ENCODE measurements around the gene RAMACL. TPM values are rescaled to one million over a fixed set of nuclear protein-coding genes. Genes with fewer than 3 reads are reported as not detected.
A peak's percentile ranks its signal among the peaks of the same experiment; 100 is the strongest.

RAMACL gene
- total RNA-seq, 1 experiment from 2014 or later: 0.26 TPM

GRCh38 chr6:166569206-166569605, 17.3 kb downstream of the RAMACL start:
- no peaks in the 10 kb centered on the region for H3K79me2 ChIP-seq (ENCODE audit: low read length)
- no peaks in the 10 kb centered on the region for H3K9me2 ChIP-seq (replicated peaks; ENCODE audit: low read length)
- H3K4me3 ChIP-seq (ENCODE audit: low read length): no peak overlapping the region
- no peaks in the 10 kb centered on the region for H4K20me1 ChIP-seq (ENCODE audit: low read length)
- peaks cover 31% of the 10 kb centered on the region for H3K4me1 ChIP-seq (ENCODE audit: insufficient read depth, low read length)
- no peaks in the 10 kb centered on the region for H3K27me3 ChIP-seq (ENCODE audit: low read length)
- TF ChIP-seq CTCF (conservative IDR thresholded peaks at IDR 0.05; ENCODE audit: low read depth, low read length) (no peak), EZH2phosphoT487 (IDR thresholded peaks at IDR 0.05; ENCODE audit: borderline replicate concordance, low read length) (no peak), EZH2 (IDR thresholded peaks at IDR 0.05; ENCODE audit: low read length, unreplicated experiment) (no peak)
- H3K9ac ChIP-seq (ENCODE audit: low read length): no peak overlapping the region
- H3K27ac ChIP-seq (ENCODE audit: low read length): no peak overlapping the region
- H3K36me3 ChIP-seq (ENCODE audit: low read depth, low read length): no peaks in the 10 kb centered on the region
- no peak for DNase-seq
- intact Hi-C loops (cut with micrococcal nuclease): no loop called here
- POLR2A ChIA-PET (ENCODE audit: unreplicated experiment): no interaction called here
- CTCF ChIA-PET: no interaction called here
- H2AFZ ChIP-seq (ENCODE audit: low read length): no peak overlapping the region
- BruUV-seq (replicated peaks): no TSS peak
- H3K4me2 ChIP-seq (ENCODE audit: low read length): no peak overlapping the region
- no peak for ATAC-seq
- H3F3A ChIP-seq (ENCODE audit: low read length, unreplicated experiment): no peaks in the 10 kb centered on the region
- H3K9me3 ChIP-seq (ENCODE audit: low read length): no peaks in the 10 kb centered on the region

- ChIA-PET POLR2A (ENCODE audit: unreplicated experiment) (no interaction called here), CTCF (interaction anchor here (1.2 kb wide), 1 partner anchor 11 kb away, joined by 3 read pairs; no protein-coding TSS in a partner anchor)
- H4K20me1 ChIP-seq (ENCODE audit: low read length): no peaks in the 10 kb centered on the region
- no peak for ATAC-seq
- no peaks in the 10 kb centered on the region for H3K27me3 ChIP-seq (ENCODE audit: low read length)
- TF ChIP-seq CTCF (conservative IDR thresholded peaks at IDR 0.05; ENCODE audit: low read depth, low read length) (no peak), EZH2 (IDR thresholded peaks at IDR 0.05; ENCODE audit: low read length, unreplicated experiment) (no peak), EZH2phosphoT487 (IDR thresholded peaks at IDR 0.05; ENCODE audit: borderline replicate concordance, low read length) (no peak)
- DNase-seq: no peak
- H3K27ac ChIP-seq (ENCODE audit: low read length): peak overlapping the region; percentile 74
- H3K4me3 ChIP-seq (ENCODE audit: low read length): no peak overlapping the region
- H3K9me2 ChIP-seq (replicated peaks; ENCODE audit: low read length): no peaks in the 10 kb centered on the region
- no peaks in the 10 kb centered on the region for H3K36me3 ChIP-seq (ENCODE audit: low read depth, low read length)
- intact Hi-C loops (cut with micrococcal nuclease): no loop called here
- H2AFZ ChIP-seq (ENCODE audit: low read length): no peak overlapping the region
- no TSS peak for BruUV-seq (replicated peaks)
- no peaks in the 10 kb centered on the region for H3F3A ChIP-seq (ENCODE audit: low read length, unreplicated experiment)
- H3K9ac ChIP-seq (ENCODE audit: low read length): peak overlapping the region; percentile 31; the same call in 1 of the 2 replicates
- H3K9me3 ChIP-seq (ENCODE audit: low read length): no peaks in the 10 kb centered on the region
- H3K4me2 ChIP-seq (ENCODE audit: low read length): peak overlapping the region; percentile 20; the same call in 1 of the 2 replicates
- no peaks in the 10 kb centered on the region for H3K79me2 ChIP-seq (ENCODE audit: low read length)
- peaks cover 31% of the 10 kb centered on the region for H3K4me1 ChIP-seq (ENCODE audit: insufficient read depth, low read length)
Observed at GRCh38 chr6:166567813-166568212, 18.7 kb downstream of the RAMACL start.

GRCh38 chr6:166567107-166567506, 19.4 kb downstream of the RAMACL start:
- Histone ChIP-seq H3K4me2 (ENCODE audit: low read length) (peak overlapping the region; percentile 42), H2AFZ (ENCODE audit: low read length) (0 out of 2 replicates have a peak overlapping the region, but pooled peaks have one; percentile 11), H4K20me1 (ENCODE audit: low read length) (no peaks in the 10 kb centered on the region), H3K4me1 (ENCODE audit: insufficient read depth, low read length) (peaks cover 23% of the 10 kb centered on the region), H3F3A (ENCODE audit: low read length, unreplicated experiment) (no peaks in the 10 kb centered on the region), H3K79me2 (ENCODE audit: low read length) (no peaks in the 10 kb centered on the region), H3K36me3 (ENCODE audit: low read depth, low read length) (no peaks in the 10 kb centered on the region), H3K27ac (ENCODE audit: low read length) (peak overlapping the region; percentile 78), H3K9me2 (replicated peaks; ENCODE audit: low read length) (no peaks in the 10 kb centered on the region), H3K4me3 (ENCODE audit: low read length) (no peak overlapping the region), H3K27me3 (ENCODE audit: low read length) (no peaks in the 10 kb centered on the region), H3K9me3 (ENCODE audit: low read length) (no peaks in the 10 kb centered on the region), H3K9ac (ENCODE audit: low read length) (peak overlapping the region; percentile 37; the same call in 1 of the 2 replicates)
- intact Hi-C loops (cut with micrococcal nuclease): no loop called here
- TF ChIP-seq CTCF (conservative IDR thresholded peaks at IDR 0.05; ENCODE audit: low read depth, low read length) (no peak), EZH2 (IDR thresholded peaks at IDR 0.05; ENCODE audit: low read length, unreplicated experiment) (no peak), EZH2phosphoT487 (IDR thresholded peaks at IDR 0.05; ENCODE audit: borderline replicate concordance, low read length) (no peak)
- ChIA-PET CTCF (interaction anchor here (1.2 kb wide), 1 partner anchor 10 kb away, joined by 3 read pairs; no protein-coding TSS in a partner anchor), POLR2A (ENCODE audit: unreplicated experiment) (interaction anchor here (0.6 kb wide), 1 partner anchor 60 kb away, joined by 5 read pairs; no protein-coding TSS in a partner anchor)
- BruUV-seq (replicated peaks): no TSS peak
- ATAC-seq (peak; percentile 97), DNase-seq (peak; percentile 91)
